Activated effector memory CD4-positive, alpha-beta T cell treated with anti-CD3 and anti-CD28 coated beads, Interleukin-2, amount 50 U/mL, for 16 hours (primary cell): ENCODE measurements around the gene HUWE1.

Source experiments
- DNase-seq: peaks from one replicate; pipeline ENCODE4 v3.0.0-alpha.2; 2020

The HUWE1 gene

DNA sequence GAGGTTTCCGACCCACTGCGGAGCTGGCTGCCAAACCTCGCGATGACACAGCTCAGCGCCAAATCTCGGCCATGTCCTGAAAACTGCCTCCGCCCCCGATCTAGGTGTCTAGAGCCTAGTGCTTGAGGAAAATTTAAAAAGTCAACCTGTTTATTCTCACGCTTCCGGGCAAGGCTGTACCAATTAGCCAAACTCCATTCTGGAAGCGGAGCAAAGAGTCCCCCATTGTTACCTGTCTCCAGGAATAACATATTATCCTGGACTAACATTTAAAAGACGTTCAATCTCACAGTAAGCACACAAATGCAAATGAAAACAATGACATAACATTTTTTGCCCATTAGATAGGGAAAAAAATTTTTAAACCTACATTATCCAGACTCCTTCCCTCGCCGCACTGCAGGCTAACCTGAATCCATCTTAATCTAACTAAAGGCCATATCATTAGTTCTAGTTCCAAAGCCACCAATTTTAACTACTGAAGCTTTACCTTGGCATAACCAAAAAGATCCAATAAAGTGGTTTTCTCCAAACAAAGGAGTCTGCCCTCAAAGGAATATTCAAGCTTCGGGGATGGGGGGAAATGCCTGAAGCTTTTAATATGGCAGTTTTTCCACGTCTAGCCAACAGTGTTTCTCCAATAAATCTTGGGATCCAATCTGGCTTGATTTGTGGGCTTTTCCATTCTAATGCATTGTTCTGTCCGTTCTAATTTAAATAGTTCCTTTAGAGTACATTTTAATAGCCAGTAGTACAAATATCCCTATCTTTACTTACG is 1.9 kb downstream of the HUWE1 start:
- no peak for DNase-seq

DNA sequence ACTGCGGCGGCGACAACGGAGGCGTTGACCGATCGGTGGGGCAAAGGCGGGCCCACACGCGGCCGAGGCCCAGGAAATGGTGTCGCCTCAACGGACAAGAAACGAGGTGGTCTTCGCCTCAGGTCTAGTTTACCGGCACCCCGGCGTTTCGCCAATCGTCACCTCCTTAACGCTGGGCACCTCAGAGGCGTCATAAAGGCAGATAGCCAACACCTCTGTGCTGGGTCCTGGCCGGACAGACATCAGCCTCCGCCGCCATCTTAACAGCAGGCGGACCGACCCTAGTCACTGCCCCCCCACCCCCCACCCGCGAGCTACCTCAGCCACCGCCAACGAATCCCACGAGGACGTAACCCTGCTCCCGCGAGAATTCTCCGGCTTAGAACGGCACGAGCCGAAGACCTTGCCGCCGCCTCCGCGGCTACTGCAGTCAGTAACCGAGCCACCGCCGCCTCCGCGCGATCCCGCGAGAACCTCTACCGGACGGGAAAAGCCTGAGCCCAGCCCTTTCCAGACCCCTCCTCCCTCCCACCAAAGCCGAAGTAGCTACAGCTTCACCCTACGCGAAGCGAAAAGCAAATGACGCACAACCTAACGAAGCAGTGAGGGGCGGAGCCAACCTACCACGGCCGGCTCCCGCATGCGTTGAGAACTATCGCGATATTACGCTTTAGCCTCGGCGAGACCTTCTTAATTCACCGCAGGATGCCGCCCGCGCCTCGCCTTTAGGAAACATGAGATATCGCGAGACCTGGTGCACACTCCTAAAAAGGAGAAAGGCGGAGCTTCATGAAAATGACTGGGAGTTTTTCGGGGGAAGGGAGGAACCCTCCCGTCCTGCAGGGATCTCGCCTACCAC is 2.7 kb downstream of the HUWE1 start:
- DNase-seq = peak; percentile 95

DNA sequence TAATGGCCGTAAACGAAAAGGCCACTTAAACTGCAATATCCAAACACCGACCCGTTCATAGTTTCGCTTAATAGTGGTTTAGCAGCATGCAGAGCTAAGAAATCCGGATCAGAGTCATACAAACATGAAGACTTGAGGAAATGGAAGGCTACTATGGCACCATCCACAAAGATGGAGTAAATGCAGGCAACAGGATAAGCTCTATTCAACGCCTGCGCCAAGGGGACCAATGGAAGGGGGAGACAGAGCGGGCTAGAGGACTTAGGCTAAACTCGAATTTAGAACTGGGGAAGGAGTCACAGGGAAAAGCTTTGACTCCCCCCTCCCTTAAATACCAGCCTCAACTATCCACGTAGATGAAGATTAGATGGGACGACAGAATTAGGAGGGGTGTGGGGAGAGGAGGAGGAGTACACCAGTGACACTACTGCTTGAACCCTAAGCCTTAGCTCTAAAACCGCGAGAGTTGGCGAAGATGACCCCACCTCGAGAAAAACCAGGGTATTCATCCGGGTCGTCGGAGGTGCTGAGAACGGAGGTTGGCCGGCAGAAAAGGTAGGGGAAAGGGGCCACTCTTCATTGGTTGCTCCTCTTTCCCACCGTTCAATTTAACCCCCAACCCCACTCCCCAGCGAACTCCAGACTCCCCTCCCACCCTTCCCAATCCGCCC is 3.5 kb downstream of the HUWE1 start:
- DNase-seq = peak; percentile 61

DNA sequence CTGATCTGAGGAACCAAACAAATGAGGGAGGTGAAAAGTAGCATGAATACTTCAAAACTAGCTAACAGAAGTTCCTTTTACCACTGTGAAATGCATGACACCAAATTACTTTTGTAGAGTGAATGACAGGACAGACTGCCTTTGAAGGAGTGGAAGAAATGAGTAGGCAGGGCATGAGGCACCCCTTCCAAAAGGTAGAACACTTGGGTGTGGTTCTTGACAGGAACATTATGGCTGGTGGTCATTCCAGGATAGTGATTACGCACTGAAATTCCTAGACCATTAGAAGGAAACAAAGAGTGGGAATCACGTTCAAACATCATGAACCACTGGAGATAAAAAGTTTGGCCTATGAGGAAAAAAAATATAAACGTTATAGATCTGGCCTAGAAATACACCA is 4.9 kb downstream of the HUWE1 start:
- DNase-seq = peak; percentile 64

DNA sequence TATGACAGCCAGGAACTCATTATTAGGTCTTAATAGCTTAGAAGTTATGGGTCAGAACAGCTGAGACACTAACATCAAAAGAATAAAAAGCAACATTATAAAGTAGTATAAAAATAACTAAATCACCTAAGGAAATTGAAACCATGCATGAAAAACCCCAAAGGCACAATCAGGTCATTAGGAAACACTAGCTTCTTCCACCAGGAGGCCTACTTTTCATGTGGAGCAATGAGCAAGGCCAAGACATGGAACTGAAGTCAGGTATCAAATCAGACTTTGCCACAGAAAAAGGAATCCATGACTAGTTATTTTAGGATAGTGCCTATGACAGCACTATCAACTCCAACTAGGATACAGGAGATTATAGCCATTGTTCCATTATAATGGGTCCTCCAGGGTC is 7.9 kb downstream of the HUWE1 start:
- DNase-seq = no peak

DNA sequence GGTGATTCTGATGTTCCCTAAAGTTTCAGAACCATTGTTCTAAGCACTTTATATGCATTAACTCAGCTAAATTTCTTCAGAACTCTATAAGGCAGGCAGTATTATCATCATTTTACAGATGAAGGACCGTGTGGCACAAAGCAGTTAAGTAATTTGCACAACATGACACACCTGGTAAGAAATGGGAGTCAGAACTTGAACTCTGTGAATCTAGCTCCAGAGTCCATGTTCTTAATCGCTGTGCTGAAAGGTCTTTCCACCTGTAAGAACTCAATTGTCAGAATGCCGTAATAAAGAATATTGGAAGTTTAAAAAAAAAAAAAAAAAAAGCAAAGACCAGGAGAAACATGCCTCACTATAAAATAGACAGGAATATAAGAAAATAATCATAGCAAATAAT is 9.2 kb downstream of the HUWE1 start:
- DNase-seq = no peak

DNA sequence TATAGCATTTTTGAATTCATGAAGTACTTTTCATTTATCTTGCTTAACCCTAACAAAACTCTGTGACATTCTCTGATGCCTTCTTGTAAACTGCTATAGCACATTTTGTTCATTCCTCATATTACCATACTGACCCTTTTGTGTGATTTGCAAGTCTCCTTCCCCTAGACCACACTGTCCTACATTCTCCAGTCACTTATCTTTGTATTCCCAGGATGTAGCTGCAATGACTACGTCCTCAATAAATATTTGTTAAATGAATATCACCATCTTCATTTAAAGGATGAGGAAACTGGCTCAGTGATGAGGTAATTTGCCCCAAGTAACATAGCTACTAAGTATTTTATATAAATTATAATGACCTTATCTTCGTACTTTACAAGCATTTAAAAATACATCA is 11.9 kb downstream of the HUWE1 start:
- DNase-seq = no peak

DNA sequence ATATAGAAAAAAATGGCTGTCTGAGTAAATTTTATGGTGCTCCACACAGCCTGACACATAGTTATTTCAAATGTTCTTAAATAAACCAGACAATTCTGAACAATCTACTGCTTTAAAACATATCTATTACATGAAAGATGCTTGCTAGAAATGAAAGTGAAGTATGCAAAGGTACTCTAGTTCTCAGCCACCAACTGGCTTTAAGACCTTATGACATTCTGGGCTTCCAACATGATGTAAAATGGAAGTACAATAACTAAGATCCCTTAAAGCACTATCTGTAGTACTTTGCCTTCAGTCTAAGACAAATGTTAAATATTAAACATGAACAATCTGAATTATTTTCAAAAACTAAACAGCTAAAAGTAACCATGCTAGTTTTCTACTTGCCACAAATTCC is 17.3 kb downstream of the HUWE1 start:
- DNase-seq = no peak

DNA sequence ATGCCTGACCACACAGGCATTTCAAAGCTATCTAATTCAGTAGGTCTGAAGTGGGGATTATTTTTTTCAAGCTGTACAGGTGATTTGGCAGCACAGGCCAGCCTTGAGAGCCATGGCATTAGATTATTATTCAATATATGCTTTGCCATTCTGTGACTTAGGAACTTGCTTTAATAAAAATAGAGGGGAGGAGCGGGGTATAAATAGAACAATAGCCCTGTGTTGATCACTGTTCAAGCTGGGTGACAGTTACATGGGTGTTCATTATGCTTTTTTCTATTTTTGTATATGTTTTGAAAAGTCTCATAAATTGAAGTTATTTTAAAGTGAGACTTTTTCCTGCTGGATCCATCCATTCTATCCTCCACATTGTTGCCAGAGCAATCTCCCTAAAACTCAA is 20.3 kb downstream of the HUWE1 start:
- no peak for DNase-seq

DNA sequence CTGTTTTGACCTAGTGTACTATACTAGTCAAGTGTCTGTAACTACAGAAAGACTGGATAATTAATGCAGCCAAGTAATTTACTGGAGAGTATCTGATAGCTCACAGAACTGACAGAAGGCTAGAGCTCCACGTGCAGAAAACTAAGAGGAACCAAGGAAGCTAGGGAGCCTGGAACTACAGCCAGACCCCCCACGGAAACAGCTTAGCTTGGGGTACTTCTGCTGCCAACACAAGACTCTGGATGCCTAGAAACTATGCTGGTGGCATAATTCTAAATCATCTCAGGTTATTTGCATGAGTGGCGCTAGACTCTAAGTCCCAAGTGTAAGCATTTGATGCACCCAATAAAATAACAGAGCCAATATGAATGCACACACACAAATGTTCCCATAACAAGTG is 26.5 kb downstream of the HUWE1 start:
- DNase-seq = no peak

DNA sequence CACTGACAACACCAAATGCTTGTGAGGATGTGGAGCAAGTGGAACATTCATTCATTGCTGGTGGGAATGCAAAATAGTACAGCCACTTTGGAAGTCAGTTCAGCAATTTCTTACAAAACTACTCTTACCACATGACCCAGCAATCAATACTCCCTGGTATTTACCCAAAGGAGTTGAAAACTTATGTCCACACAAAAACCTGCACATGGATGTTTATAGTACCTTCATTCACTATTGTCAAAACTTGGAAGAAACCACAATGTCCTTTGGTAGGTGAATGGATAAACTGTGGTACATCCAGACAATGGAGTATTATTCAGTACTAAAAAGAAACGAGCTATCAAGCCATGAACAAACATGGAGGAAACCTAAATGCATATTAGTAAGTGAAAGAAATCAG is 27.5 kb downstream of the HUWE1 start:
- no peak for DNase-seq

DNA sequence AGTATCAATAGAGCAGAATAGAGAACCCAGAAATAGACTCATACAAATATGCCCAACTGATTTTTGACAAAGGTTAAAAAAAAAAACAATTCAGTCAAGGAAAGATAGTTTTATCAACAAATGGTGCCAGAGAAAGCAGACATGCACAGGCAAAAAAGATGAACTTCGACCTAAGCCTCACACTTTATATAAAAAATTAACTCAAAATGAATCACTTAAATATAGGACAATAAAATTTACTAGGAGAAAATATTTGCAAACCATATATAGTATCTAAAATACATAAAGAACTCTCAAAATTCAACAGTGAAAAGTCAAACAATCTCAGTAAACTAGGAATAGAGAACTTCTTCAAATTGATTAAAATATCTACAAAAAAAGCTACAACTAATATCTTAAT is 29.7 kb downstream of the HUWE1 start:
- no peak for DNase-seq

DNA sequence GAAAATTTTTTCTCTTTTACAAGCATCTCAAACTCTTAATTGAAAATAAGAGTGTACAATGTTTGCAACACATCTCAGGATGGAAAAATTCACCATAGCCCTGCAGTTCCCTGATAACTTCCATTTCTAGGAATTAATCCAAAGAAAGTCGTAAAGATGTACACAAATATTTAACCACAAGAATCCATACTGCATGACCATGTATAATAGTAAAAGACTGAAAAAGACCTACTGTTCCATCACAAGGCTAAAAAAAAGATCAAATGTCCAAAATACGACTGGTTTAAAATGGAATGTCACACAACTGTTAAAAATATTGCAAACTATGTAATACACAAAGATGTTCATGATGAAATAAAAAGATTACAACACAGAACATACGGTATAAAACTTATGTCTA is 32.1 kb downstream of the HUWE1 start:
- DNase-seq = no peak

DNA sequence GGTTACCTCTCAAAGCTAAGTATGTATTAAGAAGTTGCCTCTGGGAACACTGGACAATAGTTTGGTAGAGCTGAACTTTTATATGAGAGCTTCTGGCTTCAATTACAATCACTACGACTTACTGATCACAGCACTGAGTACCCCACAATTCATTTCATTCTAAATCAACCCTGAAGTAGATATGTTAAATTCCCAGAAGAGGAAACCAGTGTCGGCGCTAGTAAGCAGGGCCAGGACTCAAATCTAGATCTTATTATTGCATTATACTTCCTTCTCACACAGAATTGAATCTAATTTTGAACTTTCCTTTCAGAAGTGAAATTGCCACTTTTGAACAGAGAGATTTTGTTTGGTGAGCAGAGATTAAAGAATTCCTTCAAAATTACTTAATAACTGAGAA is 41.8 kb downstream of the HUWE1 start:
- no peak for DNase-seq

DNA sequence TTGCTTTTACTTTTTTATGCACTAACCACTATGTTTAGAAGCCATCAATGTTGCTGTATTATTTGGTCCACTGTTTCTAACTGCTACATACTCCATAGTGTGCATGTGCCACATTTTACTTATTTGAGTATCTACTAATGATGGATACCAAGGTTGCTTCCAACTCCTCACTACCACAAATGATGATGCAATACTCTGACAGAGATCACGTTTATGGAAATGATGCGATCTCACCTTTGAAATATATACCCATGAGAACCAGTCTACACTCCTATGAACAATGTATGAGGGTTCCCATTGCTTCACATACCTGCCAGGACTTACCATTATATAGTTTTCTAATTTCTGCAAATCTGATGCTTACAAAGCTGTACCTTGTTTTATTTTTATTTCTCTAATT is 44.2 kb downstream of the HUWE1 start:
- no peak for DNase-seq

DNA sequence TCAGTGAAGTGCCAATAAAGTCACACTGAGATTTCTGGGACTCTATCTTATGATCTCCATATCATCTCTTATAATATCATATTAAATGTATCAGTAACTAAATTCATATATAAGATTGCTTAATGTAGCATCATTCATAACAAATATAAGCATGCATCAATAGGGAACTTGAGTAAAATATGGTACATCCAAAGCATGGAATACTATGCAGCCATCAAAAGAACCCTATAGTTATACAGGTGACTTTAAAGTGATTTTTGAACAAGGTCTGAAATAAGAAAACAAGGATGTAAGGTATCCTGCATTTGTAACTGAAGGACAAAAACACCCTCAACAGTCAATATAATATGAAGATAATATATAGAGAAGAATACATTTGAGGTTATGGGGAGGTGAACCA is 47.3 kb downstream of the HUWE1 start:
- no peak for DNase-seq

DNA sequence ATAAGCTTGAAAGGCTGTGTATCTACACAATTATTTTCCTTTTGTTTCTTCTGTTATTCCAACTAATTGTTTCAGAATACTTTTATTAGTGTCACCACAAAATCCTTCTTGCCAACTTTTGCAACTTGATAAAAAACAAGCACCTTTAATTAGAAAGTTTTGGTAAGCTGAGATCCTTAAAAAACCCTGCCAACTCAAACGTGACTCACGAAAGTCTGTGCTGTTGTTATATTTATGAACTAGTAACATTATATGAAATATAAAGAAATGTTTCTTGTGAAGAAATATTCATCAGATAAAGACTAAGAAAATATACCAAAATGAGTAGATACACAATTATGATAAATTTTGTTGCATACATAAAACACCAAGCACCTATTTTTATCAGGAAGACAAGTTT is 49.0 kb downstream of the HUWE1 start:
- no peak for DNase-seq

DNA sequence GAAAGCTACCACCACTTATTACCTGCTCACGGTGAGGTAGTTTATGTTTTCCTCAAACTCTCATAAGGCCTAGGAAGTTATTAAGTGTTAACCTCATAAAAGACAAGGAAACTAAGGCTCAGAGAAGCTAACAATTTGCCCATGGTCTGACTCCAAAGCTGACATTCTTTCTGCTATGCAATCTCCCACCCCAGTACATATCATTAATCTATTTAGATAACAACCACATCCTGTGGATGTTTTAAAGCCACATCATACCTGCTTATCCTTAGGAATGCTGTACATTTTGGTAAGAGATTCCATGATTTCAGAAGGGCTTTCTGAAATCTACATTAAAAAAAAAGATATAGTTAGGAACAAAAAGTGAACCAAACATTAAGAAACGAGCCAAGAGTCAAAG is 55.4 kb downstream of the HUWE1 start:
- no peak for DNase-seq

DNA sequence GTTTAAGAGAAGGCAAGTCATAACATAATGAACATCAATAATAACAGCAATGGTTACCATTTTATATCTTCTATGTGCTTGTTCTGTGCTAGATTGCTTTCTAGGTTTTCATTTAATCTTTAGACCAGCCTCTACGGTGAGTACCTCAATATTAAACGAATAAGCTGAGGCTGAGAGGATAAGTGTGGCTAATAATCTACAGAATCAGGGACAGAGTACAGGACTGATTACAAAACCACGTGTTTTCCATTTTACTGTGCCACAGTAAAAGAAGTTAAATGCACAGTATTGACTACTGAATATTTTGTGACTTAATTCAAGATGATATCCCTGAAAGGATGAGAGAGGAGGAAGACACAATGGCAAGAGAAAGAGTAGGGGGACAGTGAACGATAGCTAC is 56.3 kb downstream of the HUWE1 start:
- DNase-seq = no peak

DNA sequence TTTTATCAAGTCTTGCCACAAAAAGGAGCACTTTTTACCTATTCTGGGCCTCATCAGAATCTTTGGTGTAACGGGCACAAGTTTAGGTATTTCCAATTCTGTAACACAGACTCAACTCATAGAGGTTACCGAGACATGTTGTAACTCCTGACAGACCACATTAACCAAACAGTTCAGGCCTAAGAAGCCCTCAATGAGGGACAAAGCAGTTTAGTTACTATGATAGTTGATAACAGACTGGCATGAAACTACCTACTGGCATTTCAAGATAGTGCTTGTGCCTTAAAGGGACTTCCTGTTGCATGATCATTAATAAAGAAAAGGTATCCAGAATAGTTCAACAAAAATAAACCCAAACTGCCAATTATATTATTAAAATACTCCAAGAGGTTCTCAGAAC is 64.1 kb downstream of the HUWE1 start:
- DNase-seq = no peak

DNA sequence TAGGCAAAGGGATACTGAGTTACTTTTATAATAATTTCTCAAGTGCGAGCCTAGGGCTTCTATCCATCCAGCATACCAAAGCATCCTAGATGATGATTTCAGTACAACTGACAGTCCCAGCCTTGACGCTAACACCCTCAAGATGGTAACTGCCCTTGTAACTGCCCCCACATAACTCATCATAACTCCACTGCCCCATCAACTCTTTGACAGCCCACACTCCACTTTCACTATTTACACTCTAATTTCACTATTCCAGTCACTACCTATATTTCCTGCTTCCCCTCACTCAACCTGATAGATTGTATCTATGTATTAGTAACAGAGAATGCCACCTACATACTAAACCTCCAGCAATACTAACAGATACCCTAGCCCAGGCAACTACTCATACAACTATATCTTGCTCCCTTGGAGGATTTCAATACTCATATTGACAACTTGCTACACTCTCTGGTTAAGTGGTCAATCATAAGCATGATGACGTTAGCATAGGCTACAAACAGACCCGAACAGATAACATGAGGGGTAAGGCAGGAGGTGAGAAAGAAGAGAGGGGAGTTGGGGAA is 65.0 kb downstream of the HUWE1 start:
- DNase-seq = no peak

DNA sequence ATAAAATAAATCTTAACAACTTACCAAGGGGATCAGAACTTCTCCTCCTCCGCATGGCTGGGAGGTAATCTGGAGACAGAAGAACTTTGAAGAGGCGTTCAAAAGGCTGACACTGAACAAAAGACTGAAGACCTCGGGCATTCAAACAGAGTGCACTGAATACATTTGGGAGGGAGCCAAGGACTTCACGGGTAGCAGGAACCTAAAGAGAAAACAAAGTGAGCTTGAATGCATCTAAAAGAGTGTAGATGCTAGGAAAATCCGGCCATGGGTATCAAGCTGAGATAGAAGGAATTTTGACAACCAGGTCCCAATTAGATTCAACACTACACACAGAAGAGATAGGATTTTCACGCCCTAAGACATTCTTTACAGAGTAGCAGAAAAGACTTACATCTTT is 69.6 kb downstream of the HUWE1 start:
- no peak for DNase-seq

DNA sequence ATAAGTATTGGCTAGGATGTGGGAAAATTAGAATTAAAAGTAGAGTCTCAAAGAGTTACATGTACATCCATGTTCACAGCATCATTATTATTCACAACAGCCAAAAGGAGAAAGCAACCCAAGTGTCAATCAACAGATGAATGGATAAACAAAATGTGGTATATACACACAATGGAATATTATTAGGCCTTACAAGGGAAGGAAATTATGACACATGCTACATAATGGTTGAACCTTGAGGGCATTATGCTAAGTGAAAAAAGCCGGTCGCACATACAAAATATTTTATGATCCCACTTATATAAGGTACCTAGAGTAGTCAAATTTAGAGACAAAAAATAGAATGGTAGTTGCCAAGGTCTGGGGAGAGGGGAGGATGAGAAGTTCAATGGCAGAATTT is 80.1 kb downstream of the HUWE1 start:
- DNase-seq = no peak

DNA sequence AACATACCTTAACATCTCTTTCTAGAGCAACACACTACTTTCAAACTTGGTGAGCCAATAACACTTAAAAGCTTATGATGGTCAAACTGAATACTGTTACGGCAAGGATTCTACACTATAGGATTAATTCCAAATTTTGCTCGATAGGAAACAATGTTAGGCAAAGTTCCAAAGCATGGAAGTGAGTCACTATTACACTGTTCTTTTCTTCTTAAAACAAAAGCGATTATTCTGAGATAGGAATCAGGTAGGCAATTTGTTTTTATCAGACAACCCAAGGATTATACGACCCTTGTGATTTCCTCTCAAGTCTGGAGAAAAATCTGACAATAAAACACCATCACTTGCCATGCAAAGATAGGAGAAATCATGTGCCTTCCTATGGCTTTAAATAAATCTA is 81.5 kb downstream of the HUWE1 start:
- no peak for DNase-seq
